ENCODE results near the gene CDK7.

DNA sequence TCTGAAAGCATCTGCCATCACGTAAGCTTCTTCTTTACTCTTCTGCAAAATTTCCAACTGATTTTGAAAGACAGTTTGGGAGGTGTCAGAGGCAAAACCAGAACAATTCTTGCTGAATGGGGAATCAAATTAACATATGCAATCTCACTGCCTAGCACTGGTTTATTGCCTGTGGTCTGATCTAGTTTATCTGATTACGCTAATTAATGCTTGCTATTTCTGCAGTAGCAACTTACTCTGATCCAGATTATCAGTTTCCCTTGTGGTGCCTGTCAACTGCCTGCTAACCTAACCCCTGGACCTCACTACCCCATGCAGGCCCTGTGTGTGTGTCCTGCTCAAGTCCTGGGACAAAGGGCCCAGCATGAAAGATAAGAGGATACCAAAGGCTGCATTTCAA, 57.6 kb downstream of the CDK7 start:
- TF ChIP-seq, protein P1, sequence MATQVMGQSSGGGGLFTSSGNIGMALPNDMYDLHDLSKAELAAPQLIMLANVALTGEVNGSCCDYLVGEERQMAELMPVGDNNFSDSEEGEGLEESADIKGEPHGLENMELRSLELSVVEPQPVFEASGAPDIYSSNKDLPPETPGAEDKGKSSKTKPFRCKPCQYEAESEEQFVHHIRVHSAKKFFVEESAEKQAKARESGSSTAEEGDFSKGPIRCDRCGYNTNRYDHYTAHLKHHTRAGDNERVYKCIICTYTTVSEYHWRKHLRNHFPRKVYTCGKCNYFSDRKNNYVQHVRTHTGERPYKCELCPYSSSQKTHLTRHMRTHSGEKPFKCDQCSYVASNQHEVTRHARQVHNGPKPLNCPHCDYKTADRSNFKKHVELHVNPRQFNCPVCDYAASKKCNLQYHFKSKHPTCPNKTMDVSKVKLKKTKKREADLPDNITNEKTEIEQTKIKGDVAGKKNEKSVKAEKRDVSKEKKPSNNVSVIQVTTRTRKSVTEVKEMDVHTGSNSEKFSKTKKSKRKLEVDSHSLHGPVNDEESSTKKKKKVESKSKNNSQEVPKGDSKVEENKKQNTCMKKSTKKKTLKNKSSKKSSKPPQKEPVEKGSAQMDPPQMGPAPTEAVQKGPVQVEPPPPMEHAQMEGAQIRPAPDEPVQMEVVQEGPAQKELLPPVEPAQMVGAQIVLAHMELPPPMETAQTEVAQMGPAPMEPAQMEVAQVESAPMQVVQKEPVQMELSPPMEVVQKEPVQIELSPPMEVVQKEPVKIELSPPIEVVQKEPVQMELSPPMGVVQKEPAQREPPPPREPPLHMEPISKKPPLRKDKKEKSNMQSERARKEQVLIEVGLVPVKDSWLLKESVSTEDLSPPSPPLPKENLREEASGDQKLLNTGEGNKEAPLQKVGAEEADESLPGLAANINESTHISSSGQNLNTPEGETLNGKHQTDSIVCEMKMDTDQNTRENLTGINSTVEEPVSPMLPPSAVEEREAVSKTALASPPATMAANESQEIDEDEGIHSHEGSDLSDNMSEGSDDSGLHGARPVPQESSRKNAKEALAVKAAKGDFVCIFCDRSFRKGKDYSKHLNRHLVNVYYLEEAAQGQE (IDR thresholded peaks at IDR 0.05; ENCODE audit: insufficient read depth in 1 of 2, low read depth in 2 of 2, low read length in 1 of 2): no peak
- TF ChIP-seq, protein P2, sequence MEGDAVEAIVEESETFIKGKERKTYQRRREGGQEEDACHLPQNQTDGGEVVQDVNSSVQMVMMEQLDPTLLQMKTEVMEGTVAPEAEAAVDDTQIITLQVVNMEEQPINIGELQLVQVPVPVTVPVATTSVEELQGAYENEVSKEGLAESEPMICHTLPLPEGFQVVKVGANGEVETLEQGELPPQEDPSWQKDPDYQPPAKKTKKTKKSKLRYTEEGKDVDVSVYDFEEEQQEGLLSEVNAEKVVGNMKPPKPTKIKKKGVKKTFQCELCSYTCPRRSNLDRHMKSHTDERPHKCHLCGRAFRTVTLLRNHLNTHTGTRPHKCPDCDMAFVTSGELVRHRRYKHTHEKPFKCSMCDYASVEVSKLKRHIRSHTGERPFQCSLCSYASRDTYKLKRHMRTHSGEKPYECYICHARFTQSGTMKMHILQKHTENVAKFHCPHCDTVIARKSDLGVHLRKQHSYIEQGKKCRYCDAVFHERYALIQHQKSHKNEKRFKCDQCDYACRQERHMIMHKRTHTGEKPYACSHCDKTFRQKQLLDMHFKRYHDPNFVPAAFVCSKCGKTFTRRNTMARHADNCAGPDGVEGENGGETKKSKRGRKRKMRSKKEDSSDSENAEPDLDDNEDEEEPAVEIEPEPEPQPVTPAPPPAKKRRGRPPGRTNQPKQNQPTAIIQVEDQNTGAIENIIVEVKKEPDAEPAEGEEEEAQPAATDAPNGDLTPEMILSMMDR (IDR thresholded peaks at IDR 0.05): no peak
- no peak for TF ChIP-seq POLR2AphosphoS5 (IDR thresholded peaks at IDR 0.05; ENCODE audit: low read depth, low read length)

All from Panc1 (cell line).